ENCODE results near the gene B3GALT4.

B3GALT4 gene

GRCh38 chr6:33277663-33278391, 904 bp downstream of the B3GALT4 start (continued):
- no peak for TF ChIP-seq ZNF10 (tag by site-specific recombination; IDR thresholded peaks at IDR 0.05)

GRCh38 chr6:33278392-33278741, 1.4 kb downstream of the B3GALT4 start:
- ChIA-PET POLR2A (interaction anchor here (1.7 to 6.5 kb wide), 8 partner anchors 11 to 307 kb away, joined by 6 to 92 read pairs (median 22); partner anchors contain the start of genes CUTA, PFDN6, RGL2 and WDR46), CTCF (interaction anchor here (0.6 to 2.7 kb wide), 12 partner anchors 11 to 293 kb away, joined by 3 to 13 read pairs (median 5); partner anchors contain the start of genes PFDN6, RGL2 and WDR46)
- Histone ChIP-seq H3K36me3 (ENCODE audit: control insufficient read depth in 2 of 2, insufficient read depth in 1 of 2, low read length in 2 of 2) (peaks cover 26 to 85% of the 10 kb centered on the region in 2 experiments), H3K4me3 (ENCODE audit: low read depth, low read length) (no peak overlapping the region), H3K27ac (ENCODE audit: extremely low read depth, low read depth, low read length) (no peak overlapping the region), H3K4me1 (ENCODE audit: control insufficient read depth, insufficient read depth, low read length) (peaks cover 30% of the 10 kb centered on the region), H3K9me3 (ENCODE audit: control insufficient read depth, insufficient read depth, low read depth, low read length) (no peaks in the 10 kb centered on the region)
- TF ChIP-seq ZIC2 (tag by site-specific recombination; IDR thresholded peaks at IDR 0.05) (0 out of 2 replicates have a peak, but pooled peaks have one; percentile 39), ZNF223 (tag by site-specific recombination; IDR thresholded peaks at IDR 0.05) (no peak), IKZF3 (tag by site-specific recombination; IDR thresholded peaks at IDR 0.05) (peak; percentile 70)

GRCh38 chr6:33278810-33279209, 1.9 kb downstream of the B3GALT4 start:
- TF ChIP-seq TCF7L2 (IDR thresholded peaks at IDR 0.05; ENCODE audit: borderline replicate concordance, low read depth, low read length) = no peak
- CTCF ChIA-PET = interaction anchor here (0.6 to 2.7 kb wide), 13 partner anchors 10 to 263 kb away, joined by 3 to 13 read pairs (median 5); partner anchors contain the start of genes HSD17B8, PFDN6, RGL2 and WDR46
- Histone ChIP-seq H3K4me3 (ENCODE audit: low read depth, low read length) (no peak overlapping the region), H3K36me3 (ENCODE audit: control insufficient read depth in 2 of 2, insufficient read depth in 1 of 2, low read length in 2 of 2) (peaks cover 26 to 83% of the 10 kb centered on the region in 2 experiments), H3K27ac (ENCODE audit: extremely low read depth, low read depth, low read length) (no peak overlapping the region), H3K4me1 (ENCODE audit: control insufficient read depth, insufficient read depth, low read length) (peaks cover 26% of the 10 kb centered on the region), H3K9me3 (ENCODE audit: control insufficient read depth, insufficient read depth, low read depth, low read length) (no peaks in the 10 kb centered on the region)
- POLR2A ChIA-PET = interaction anchor here (0.6 to 6.5 kb wide), 6 partner anchors 11 to 307 kb away, joined by 6 to 92 read pairs (median 22); partner anchors contain the start of genes PFDN6, RGL2, WDR46 and ZBTB22

GRCh38 chr6:33279257-33279695, 2.4 kb downstream of the B3GALT4 start:
- TF ChIP-seq ZNF623 (tag by site-specific recombination; IDR thresholded peaks at IDR 0.05) (no peak), PRDM2 (tag by site-specific recombination; IDR thresholded peaks at IDR 0.05; ENCODE audit: borderline replicate concordance) (no peak), TRIM28 (IDR thresholded peaks at IDR 0.05; ENCODE audit: borderline replicate concordance, low read length) (no peak), ZSCAN4 (tag by site-specific recombination; IDR thresholded peaks at IDR 0.05) (no peak), ZNF324 (tag by site-specific recombination; IDR thresholded peaks at IDR 0.05) (no peak), ZBTB26 (tag by site-specific recombination; optimal IDR thresholded peaks at IDR 0.05) (no peak), WT1 (tag by site-specific recombination; IDR thresholded peaks at IDR 0.05) (no peak), RBAK (tag by site-specific recombination; IDR thresholded peaks at IDR 0.05) (no peak), ZNF664 (tag by site-specific recombination; IDR thresholded peaks at IDR 0.05) (no peak), ZBTB6 (tag by site-specific recombination; IDR thresholded peaks at IDR 0.05) (no peak), ZNF274 (IDR thresholded peaks at IDR 0.05; ENCODE audit: low read length) (no peak), ZNF274 (tag by site-specific recombination; IDR thresholded peaks at IDR 0.05; ENCODE audit: borderline replicate concordance) (no peak)
- Histone ChIP-seq H3K36me3 (ENCODE audit: control insufficient read depth in 2 of 2, insufficient read depth in 1 of 2, low read length in 2 of 2) (peaks cover 26 to 80% of the 10 kb centered on the region in 2 experiments), H3K9me3 (ENCODE audit: control insufficient read depth, insufficient read depth, low read depth, low read length) (no peaks in the 10 kb centered on the region), H3K4me3 (ENCODE audit: low read depth, low read length) (no peak overlapping the region), H3K4me1 (ENCODE audit: control insufficient read depth, insufficient read depth, low read length) (peaks cover 21% of the 10 kb centered on the region), H3K27ac (ENCODE audit: extremely low read depth, low read depth, low read length) (no peak overlapping the region; the same call in 1 of the 2 replicates)
- ChIA-PET CTCF (interaction anchor here (0.6 to 2.7 kb wide), 20 partner anchors 9 to 276 kb away, joined by 3 to 13 read pairs (median 4); partner anchors contain the start of genes HSD17B8, RGL2 and WDR46), POLR2A (interaction anchor here (0.6 to 6.5 kb wide), 4 partner anchors 11 to 308 kb away, joined by 3 to 92 read pairs (median 6); partner anchors contain the start of genes PFDN6 and WDR46)
